HG03469 (cell line): ENCODE results near the gene SOAT2.
A peak's percentile ranks its signal among the peaks of the same experiment; 100 is the strongest.

Source experiments
- ATAC-seq: cut with Tn5 transposase; IDR thresholded peaks from one replicate; pipeline ENCODE4 v1.9.1; 2021; ENCODE audit warnings: mild to moderate bottlenecking, moderate library complexity, moderate number of reproducible peaks; ENCODE audit not compliant: unreplicated experiment

SOAT2 gene, protein sequence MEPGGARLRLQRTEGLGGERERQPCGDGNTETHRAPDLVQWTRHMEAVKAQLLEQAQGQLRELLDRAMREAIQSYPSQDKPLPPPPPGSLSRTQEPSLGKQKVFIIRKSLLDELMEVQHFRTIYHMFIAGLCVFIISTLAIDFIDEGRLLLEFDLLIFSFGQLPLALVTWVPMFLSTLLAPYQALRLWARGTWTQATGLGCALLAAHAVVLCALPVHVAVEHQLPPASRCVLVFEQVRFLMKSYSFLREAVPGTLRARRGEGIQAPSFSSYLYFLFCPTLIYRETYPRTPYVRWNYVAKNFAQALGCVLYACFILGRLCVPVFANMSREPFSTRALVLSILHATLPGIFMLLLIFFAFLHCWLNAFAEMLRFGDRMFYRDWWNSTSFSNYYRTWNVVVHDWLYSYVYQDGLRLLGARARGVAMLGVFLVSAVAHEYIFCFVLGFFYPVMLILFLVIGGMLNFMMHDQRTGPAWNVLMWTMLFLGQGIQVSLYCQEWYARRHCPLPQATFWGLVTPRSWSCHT

DNA sequence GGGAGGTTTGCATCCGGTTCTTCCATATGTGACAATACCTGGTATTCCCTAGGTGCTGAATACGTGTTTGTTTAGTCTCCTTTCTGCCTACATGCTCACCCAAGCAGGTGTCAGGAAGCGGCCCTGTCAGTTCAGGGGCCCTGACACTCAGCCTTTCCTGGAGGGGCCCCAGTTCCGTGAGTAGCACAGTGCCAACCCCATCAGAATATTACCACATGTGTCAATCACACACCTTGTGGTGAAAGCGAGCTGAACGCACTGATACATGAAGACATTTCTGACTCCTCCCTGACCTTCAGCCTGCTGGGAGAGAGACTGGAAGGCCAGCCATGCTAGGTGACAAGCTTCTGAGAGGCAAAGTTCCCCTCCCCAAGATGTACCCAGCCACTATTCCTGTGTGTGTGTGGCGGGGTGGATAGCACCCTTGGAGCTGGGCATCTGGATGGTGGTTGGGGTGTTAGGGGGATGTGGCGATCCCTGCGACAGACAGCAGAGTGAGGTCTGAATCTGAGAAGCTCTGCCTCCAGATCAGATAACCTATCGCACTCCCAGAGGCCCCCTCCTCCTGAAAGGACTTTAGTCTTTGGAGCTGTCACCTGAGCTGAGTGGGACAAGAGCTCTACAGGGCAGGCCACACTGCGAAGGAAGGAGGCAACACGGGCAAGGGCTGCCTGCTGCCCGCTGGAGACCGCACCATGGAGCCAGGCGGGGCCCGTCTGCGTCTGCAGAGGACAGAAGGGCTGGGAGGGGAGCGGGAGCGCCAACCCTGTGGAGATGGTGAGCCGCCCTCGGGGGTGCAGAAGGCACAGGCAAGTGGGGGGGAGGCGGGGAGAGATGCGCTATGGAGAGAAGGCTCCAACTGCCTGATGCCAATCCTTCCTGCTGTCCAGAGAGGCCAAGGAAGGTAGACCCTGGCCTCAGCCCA lies at the start of gene SOAT2:
Gene SOAT2, plus strand, starts transcription at position 604 of the 925 bp plus-strand sequence. Its CDS starts 92 bp downstream, at position 696.
- no peak for ATAC-seq

DNA sequence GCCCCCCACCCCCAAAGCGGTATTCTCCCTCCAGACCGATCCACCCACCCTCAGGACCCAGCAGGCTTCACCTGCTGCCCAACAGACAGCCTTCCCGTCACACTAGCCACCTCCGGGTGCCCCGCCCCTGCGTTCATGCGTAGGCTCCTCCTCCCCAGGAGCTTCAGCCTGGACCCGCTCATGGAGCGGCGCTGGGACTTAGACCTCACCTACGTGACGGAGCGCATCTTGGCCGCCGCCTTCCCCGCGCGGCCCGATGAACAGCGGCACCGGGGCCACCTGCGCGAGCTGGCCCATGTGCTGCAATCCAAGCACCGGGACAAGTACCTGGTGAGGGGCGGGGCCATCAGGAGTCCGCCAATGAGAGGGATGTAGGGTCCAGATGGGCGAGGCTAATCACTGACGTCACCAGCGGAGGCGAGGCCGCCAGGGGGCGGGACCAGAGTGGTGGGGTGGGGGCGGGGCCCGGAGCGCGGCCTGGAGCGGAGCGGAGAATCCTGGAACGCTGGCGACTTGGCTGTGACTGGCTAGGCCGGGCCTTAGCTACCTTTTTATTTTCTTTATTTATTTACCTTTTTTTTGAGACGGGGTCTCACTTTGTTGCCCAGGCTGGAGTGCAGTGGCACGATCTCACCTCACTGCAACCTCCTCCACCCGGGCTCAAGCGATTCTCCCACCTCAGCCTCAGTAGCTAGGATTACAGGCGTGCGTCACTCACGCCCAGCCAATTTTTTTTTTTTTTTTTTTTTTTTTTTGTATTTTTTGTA lies 49.0 kb upstream of the SOAT2 start:
- peak; percentile 58 for ATAC-seq

DNA sequence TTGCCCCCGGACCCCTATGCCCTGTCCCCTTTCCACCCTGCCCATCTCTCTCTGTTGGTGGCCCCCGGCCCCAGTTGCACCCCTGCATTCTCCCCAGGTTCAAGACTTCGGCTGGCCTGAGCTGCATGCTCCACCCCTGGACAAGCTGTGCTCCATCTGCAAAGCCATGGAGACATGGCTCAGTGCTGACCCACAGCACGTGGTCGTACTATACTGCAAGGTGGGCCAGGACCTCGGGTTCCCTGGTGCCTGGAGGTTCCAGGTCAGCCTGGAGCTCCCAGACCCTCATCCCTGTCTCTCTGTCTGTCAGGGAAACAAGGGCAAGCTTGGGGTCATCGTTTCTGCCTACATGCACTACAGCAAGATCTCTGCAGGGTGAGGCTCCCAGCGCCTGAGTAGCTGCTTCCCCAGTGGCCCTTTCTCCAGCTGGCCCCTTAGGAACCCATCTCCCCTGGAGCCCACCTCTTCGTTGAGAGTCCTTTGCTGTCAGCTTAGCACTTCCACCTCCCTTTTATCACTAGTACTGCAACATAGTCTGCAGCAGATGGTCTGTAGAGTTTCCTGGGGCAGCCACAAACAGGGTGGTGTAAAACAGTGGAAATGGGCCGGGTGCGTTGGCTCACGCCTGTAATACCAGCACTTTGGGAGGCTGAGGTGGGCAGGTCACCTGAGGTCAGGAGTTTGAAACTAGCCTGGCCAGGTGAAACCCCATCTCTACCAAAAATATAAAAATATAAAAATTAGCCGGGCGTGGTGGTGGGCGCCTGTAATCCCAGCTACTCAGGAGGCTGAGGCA lies 47.6 kb upstream of the SOAT2 start:
- no peak for ATAC-seq

DNA sequence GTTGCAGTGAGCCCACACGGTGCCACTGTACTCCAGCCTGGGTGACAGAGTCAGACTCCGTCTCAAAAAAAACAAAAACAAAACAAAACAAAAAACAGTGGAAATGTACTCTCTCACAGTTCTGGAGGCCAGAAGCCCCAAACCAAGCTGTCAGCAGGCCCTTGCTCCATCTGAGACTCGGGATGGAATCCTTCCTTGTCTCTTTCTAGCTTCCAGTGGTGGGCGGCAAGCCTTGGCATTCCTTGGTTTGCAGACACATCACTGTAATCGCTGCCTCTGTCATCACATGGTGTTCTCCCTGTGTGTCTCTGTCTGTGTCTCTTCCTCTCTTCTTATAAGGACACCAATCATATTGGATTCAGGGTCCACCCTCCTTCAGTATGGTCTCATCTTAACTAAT lies 47.0 kb upstream of the SOAT2 start:
- no peak for ATAC-seq

DNA sequence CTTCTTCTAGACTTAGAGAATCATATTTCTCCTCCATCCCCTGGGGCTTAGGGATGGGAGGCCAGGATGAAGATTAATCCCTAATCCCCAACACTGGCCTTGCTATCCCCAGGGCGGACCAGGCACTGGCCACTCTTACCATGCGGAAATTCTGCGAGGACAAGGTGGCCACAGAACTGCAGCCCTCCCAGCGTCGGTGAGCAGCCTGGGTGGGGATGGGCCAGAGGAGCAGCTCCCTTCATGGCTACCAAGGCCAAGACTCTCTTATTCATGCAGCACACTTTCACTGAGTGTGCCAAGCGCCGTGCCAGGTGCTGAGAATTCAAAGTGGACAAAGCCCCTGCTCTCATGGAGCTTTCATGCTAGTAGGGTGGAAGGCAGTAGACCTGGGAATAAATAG lies 46.4 kb upstream of the SOAT2 start:
- no peak for ATAC-seq

DNA sequence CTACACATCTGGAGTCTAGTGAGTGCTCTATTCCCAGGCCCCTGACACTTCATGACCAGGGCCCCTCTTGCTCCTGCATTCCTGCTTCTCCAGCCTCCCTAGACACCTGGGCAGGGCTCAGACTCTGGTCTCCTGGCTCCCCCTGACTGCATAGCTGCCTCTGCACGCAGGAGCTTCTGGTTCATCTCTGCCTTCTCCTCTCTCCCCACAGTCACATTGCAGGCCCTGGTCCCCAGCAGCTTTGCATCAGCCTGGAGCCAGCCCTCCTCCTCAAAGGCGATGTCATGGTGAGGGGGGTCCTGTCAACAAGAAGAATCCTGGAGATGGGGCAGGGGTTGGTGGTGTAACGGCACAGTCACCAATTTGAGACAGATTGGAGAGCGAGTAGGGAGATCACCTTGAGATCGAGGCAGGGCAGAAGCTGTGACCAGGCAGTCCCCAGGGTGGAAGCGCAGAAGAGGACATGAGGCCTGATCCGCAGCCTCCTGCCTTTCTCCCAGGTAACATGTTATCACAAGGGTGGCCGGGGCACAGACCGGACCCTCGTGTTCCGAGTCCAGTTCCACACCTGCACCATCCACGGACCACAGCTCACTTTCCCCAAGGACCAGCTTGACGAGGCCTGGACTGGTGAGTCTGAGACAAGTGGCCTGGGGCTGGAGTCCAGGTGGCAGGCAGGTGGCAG lies 45.3 kb upstream of the SOAT2 start:
- ATAC-seq = no peak

DNA sequence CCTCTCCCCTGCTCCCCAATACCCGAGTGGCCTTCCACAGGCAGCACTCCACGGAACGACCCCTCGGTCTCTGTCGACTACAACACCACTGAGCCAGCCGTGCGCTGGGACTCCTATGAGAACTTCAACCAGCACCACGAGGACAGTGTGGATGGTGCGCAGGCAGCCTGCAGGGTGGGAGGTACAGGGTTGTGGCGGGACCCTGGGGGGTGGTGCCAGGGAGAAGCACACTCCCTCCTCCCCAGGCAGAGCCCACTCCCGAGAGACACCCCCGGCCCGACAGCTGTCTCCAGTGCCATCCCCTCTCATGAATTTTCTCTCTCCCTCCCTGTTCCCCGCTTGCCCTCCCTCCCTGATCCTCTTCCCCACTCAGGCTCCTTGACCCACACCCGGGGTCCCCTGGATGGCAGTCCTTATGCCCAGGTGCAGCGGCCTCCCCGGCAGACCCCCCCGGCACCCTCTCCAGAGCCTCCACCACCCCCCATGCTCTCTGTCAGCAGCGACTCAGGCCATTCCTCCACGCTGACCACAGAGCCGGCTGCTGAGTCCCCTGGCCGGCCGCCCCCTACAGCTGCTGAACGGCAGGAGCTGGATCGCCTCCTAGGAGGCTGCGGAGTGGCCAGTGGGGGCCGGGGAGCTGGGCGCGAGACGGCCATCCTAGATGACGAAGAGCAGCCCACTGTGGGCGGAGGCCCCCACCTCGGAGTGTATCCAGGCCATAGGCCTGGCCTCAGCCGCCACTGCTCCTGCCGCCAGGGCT lies 44.4 kb upstream of the SOAT2 start:
- ATAC-seq = no peak

DNA sequence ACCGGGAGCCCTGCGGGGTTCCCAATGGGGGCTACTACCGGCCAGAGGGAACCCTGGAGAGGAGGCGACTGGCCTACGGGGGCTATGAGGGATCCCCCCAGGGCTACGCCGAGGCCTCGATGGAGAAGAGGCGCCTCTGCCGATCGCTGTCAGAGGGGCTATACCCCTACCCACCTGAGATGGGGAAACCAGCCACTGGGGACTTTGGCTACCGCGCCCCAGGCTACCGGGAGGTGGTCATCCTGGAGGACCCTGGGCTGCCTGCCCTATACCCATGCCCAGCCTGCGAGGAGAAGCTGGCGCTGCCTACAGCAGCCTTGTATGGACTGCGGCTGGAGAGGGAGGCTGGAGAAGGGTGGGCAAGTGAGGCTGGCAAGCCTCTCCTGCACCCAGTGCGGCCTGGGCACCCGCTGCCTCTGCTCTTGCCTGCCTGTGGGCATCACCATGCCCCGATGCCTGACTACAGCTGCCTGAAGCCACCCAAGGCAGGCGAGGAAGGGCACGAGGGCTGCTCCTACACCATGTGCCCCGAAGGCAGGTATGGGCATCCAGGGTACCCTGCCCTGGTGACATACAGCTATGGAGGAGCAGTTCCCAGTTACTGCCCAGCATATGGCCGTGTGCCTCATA lies 43.7 kb upstream of the SOAT2 start:
- ATAC-seq = no peak

DNA sequence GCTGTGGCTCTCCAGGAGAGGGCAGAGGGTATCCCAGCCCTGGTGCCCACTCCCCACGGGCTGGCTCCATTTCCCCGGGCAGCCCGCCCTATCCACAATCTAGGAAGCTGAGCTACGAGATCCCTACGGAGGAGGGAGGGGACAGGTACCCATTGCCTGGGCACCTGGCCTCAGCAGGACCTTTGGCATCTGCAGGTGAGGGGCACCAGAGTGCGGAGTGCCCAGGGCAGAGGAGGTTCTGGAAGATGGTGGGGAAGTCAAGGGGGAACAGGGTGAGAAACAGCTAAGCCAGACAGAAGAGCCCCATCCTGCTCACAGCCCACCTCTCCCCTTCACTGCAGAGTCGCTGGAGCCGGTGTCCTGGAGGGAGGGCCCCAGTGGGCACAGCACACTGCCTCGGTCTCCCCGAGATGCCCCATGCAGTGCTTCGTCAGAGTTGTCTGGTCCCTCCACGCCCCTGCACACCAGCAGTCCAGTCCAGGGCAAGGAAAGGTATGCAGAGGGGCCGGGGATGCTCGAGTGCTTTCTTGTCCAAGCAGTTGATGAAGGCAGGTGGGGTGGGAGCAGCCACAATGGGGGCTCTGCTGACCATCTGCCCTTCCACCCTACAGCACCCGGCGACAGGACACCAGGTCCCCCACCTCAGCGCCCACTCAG lies 43.1 kb upstream of the SOAT2 start:
- ATAC-seq = no peak

DNA sequence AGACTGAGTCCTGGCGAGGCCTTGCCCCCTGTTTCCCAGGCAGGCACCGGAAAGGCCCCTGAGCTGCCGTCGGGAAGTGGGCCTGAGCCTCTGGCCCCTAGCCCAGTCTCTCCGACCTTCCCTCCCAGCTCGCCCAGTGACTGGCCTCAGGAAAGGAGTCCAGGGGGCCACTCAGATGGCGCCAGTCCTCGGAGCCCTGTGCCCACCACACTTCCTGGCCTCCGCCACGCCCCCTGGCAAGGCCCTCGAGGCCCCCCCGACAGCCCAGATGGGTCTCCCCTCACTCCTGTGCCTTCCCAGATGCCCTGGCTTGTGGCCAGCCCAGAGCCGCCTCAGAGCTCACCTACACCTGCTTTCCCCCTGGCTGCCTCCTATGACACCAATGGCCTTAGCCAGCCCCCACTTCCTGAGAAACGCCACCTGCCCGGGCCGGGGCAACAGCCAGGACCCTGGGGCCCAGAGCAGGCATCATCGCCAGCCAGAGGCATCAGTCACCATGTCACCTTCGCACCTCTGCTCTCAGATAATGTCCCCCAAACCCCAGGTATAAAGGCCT lies 42.5 kb upstream of the SOAT2 start:
- no peak for ATAC-seq

DNA sequence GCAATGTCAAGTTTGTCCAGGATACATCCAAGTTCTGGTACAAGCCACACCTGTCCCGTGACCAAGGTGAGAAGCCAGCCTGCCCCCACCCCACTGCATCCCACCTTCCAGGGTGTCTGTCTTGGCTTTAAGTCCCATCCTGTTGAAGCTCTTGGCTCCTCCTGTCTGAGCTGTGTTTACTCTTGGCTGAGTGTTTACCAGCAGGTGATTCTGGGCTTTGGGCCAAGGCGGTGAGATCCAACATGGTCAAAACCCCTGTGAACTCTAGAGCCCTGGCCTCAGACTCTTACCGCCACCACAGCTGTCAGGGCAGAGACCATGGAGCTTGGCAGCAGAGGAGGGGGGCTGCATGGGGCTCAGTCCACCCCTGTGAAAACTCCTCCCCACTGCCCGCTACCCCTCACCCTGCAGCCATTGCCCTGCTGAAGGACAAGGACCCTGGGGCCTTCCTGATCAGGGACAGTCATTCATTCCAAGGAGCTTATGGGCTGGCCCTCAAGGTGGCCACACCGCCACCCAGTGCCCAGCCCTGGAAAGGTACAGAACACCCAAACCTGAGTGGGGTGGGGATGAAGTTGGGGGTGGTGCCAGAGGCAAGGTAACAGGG lies 41.8 kb upstream of the SOAT2 start:
- no peak for ATAC-seq

DNA sequence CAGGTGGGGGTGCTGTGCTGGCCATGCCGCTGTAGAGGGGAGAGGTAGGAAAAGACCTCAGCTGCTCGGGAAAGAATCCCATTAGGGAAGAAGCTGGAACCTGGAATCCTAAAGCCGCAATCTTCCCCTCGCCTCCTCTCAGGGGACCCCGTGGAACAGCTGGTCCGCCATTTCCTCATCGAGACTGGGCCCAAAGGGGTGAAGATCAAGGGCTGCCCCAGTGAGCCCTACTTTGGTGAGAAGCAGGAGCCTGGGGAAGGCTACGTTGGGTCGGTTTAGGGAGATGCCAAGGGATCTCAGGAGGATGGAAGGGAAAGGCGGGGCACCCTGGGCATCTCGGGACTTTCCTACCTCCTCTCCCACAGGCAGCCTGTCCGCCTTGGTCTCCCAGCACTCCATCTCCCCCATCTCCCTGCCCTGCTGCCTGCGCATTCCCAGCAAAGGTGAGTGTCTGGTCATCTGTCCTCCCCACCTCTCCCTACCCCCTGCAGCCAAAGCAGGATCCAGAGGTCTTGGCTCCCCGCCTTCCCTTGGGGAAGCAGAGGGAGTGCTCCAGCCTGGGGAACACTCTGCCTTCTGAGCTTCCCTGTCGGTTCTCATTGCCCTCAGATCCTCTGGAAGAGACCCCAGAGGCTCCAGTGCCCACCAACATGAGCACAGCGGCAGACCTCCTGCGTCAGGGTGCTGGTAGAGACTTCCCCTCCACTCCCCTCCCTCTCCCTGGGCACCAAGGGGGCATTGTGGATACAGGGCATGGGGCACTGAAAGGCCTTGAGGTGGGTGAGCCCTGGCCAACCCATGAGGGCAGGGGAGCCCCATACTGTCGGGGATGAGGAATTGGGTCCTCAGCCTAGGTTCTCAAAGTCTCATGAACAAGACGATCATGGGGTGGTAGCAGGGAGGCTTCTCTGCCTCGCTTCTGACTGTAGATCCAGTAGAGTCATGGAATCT lies 41.0 kb upstream of the SOAT2 start:
- ATAC-seq = no peak

DNA sequence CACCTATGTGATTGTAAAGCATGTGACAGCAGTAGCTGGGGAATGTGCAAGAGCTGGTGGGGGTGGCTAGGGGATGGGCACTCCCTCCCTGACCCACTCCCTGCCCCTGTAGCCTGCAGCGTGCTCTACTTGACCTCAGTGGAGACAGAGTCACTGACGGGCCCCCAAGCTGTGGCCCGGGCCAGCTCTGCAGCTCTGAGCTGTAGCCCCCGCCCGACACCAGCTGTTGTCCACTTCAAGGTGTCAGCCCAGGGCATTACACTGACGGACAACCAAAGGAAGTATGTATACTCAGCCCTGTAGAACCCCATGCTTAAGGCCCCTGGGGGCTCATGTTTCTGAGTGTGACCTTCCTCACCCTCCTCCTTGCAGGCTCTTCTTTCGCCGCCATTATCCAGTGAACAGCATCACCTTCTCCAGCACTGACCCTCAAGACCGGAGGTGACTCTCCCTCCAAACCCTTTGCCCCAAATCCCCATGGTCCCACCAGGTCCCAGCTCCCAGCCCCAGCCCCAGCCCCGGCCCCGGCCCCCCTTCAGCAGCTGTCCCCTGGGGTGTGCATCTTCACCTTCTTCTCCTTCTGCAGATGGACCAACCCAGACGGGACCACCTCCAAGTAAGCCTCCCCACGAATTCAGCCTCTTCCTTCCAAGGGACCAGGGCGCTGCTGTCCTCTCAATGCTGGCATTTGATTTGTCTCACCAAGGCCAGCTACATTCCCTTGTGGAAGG lies 40.1 kb upstream of the SOAT2 start:
- no peak for ATAC-seq

DNA sequence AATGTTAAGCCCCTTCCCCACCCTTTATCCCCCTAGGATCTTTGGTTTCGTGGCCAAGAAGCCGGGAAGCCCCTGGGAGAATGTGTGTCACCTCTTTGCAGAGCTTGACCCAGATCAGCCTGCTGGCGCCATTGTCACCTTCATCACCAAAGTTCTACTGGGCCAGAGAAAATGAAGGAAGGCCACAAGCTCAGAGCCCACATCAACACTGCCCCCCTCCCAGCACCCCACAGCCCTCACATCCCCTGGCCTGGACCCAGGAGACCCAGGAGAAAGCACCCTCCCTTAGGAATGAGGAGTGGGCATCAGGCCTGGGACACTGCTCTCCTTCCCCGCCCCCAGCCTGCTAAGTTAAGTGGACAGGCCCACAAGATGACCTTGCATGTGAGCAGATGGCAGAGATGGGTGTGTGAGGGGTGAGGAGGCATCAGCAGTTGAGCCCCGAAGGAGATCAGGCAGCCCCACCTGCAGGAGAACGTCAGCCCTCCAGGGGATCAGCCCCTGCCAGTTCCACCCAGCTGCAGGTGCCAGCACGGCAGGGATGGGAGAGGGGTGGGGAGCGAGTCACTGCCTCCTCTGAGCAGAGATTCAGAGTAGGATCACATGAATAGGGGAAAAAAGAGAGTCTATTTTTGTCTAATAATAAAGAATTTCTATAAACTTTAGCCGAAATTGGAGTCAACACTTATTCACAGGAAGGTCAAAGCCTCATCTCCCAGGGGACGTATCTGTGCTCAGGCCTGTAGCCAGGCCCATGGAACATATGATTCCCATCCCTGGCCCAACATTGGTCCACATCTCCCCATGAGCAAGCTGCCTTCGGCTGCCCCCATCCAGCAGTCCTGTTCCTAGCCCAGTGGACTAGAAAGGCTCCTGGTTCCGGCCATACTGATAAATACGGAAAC lies 39.3 kb upstream of the SOAT2 start:
- ATAC-seq = no peak
